ENCODE measurements around the gene CARD11.

GRCh38 chr7:2984091-2984490, 59.6 kb downstream of the CARD11 start:
- TF ChIP-seq CTCF (conservative IDR thresholded peaks at IDR 0.05; ENCODE audit: low read length): no peak
- TF ChIP-seq EZH2phosphoT487 (IDR thresholded peaks at IDR 0.05; ENCODE audit: borderline replicate concordance): no peak
